SKM-1 treated with dmso at 0.1 percent for 144 hours (cell line): ENCODE measurements around the gene HNRNPF.
A peak's percentile ranks its signal among the peaks of the same experiment; 100 is the strongest.
"Not testable (repeated sequence)": the region's sequence is repeated elsewhere in the genome, so short reads cannot be mapped to it uniquely, and the experiment has no call there.

Source experiments
- DNase-seq: peaks from one replicate; lab custom pipeline; 2025; ENCODE audit not compliant: unreplicated experiment; lab: John Stamatoyannopoulos, UW

HNRNPF gene, protein sequence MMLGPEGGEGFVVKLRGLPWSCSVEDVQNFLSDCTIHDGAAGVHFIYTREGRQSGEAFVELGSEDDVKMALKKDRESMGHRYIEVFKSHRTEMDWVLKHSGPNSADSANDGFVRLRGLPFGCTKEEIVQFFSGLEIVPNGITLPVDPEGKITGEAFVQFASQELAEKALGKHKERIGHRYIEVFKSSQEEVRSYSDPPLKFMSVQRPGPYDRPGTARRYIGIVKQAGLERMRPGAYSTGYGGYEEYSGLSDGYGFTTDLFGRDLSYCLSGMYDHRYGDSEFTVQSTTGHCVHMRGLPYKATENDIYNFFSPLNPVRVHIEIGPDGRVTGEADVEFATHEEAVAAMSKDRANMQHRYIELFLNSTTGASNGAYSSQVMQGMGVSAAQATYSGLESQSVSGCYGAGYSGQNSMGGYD

DNA sequence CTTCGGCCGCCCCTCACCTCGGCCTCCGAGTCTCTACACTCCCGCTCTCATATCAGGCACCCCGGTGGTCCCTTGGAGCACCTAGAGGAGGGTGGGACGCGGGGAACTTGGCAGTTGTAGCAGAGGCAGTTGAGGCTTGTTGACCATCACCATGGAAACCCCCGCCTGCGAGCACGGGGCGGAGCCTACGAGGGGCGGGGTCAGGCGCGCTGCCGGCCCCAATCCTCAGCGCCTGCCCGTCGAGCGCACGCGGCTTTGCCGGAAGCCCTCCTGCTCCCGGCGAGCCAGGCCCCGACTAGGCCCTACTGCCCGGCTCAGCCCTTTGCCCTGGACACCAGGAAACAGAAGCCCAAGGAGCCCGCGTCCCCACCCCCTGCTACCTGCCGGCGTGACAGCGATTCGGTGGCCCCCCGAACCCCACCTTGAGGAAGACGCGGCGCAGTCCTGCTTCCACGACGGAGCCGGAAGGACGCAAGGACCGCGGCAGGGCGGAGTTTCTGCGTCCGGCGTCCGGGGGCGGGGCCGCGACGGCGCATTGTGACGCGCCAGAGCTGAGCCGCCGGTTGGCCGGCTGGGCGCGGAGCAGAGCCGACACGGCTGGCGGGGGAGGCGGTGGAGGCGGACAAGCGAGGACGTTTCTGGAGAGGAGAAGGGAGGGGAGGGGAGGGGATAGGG, at the start of gene HNRNPF:
HNRNPF (minus strand) TSS at position 477 of the 675 bp plus-strand sequence. CDS start 21,302 bp downstream, outside the sequence.
- DNase-seq: peak; percentile 93

DNA sequence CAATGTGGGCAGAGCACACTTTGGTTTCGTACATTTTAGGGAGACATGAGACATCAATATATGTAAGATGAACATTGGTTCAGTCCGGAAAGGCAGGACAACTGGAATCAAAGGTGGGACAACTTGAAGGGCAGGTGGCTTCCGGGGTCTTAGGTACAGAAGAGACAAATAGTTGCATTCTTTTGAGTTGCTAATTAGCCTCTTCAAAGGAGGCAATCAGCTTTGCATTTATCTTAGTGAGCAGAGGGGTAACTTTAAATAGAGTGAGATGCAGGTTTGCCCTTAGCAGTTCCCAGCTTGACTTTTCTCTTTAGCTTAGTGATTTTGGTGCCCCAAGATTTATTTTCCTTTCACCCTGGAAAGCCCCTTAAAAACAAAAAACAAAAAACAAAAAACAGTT, 49.2 kb upstream of the HNRNPF start:
- DNase-seq: no peak

DNA sequence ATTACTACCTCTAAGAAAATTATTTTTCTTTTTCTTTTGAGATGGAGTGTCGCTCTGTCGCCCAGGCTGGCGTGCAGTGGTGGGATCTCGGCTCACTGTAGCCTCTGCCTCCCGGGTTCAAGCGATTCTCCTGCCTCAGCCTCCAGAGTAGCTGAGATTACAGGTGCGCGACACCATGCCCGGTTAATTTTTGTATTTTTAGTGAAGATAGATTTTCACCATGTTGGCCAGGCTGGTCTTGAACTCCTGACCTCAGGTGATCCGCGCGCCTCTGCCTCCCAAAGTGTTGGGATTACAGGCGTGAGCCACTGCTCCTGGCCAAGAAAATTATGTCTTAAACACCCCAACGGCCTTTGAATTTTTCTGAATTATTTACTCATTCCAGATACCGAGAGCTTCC, 47.6 kb upstream of the HNRNPF start:
- not testable (repeated sequence) for DNase-seq

DNA sequence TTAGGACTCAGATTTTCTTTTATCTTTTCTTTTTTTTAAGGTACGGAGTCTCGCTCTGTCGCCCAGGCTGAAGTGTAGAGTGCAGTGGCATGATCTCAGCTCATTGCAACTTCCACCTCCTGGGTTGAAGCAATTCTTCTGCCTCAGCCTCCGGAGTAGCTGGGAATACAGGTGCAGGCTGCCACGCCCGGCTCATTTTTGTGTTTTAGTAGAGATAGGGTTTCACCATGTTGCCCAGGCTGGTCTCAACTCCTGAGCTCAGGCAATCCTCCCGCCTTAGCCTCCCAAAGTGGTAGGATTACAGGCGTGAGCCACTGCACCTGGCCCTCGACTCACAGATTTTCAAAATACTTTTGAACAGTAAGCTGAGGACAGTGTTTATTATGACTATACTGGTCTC, 45.0 kb upstream of the HNRNPF start:
- DNase-seq: not testable (repeated sequence)

DNA sequence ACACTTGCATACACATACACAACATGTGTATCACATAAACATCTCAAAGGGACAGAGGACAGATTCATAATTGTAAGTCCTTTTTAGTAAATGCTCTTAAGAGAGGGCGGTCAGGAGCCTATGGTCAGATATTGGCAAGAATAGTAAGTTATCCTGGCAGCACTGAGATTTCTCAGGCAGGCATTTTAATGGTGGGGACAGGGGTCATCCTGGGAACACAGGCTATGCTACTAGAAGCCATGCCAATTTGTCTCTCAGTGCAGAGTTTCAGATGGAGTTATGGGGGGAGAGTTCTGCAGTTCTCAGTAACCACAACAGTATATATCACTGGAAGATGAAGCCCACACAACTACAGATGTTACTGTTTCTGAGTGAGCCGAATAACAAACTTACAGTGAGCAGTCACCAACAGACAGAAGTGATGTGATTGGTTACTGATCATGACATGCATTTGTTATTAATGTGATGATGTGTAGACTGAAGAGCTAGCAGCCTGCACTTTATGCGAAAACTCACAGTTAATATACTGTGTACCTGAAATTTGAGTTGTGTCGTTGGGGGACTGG, 44.4 kb upstream of the HNRNPF start:
- no peak for DNase-seq

DNA sequence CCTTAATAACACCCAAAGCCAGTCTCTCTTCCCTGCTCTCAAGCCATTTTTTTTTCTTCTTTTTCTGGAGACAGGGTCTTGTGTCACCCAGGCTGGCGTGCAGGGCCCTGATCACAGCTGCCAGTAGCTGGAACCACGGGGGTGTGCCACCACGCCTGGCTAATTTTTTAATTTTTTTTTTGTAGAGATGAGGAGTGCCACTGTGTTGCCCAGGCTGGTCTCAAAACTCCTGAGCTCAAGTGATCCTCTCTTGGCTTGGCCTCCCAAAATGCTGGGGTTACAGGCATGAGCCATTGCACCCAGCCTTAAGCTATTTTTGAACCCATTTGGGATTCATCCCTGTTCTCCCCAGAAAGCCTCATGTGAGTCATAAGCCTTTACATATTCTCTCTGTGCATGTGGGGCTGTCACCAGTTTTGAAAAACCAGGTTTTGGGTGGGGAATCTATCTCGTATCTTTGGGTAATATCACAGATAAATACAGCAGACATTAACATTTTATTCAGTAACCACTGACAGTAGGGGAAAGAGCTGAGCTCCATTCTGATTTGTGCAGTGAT, 43.4 kb upstream of the HNRNPF start:
- no peak for DNase-seq

DNA sequence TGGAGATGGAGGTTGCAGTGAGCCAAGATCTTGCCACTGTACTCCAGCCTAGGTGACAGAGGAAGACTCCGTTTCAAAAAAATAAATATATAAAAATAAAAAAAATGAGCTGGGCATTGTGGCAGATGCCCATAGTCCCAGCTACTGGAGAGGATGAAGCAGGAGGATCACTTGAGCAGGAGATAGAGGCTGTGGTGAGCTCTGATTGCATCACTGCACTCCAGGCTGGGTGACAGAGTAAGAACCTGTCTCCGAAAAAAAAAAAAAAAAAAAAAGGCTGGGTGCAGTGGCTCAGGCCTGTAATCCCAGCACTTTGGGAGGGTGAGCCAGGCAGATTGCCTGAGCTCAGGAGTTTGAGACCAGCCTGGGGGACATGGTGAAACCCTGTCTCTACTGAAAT, 39.8 kb upstream of the HNRNPF start:
- DNase-seq: no peak

DNA sequence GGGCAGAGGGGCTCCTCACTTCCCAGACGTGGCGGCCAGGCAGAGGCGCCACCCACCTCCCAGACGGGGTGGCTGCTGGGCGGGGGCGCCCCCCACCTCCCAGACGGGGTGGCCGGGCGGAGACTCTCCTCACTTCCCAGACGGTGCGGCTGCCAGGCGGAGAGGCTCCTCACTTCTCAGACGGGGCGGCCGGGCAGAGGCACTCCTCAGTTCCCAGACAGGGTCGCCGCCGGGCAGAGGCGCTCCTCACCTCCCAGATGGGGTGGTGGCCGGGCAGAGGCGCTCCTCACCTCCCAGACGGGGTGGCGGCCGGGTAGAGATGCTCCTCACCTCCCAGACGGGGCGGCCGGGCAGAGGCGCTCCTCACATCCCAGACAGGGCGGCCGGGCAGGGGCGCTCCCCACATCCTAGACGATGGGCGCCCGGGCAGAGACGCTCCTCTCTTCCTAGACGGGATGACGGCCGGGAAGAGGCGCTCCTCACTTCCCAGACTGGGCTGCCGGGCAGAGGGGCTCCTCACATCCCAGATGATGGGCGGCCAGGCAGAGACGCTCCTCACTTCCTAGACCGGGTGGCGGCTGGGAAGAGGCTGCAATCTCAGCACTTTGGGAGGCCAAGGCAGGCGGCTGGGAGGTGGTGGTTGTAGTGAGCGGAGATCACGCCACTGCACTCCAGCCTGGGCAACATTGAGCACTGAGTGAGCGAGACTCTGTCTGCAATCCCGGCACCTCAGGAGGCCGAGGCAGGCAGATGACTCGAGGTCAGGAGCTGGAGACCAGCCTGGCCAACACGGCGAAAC, 37.4 kb upstream of the HNRNPF start:
- DNase-seq: not testable (repeated sequence)

DNA sequence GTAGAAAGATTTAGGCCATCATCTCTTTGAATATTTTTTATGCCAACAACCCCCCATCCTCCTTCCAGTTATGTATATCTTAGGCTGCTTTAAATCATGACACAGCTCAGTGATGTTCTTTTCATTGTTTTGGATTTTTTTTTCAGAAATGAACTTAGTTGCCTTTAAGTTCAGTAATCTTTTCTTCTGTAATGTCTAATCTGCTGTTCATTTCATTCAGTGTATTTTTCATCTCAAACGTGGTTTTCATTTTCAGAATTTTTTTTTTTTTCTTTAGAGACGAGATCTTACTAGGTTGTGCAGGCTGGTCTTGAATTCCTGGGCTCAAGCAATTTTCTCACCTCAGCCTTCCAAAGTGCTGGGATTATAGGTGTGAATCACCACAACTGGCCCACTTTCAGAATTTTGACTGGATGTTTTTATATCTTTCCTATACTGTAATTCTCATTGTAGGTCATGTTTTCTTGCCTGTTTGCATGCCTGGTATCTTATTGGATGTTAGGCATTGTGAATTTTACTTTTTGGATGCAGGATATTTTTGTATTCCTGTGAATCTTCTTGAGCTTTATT, 36.0 kb upstream of the HNRNPF start:
- no peak for DNase-seq

DNA sequence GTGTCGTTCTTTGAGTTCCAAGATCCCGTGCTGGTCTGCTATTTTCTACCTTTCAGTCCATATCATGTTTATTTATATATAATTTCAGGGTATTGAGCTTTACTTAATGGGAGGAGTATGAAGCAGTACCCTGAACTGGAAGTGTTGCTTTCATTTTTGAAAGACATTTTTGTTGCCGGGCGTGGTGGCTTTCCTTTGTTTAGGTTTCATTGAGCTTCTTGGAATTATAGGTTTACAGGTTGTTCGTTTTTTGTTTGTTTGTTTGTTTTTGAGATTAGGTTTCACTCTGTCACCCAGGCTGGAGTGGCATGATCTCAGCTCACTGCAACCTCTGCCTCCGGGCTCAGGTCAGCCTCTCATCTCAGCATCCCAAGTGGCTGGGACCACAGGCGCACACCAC, 35.3 kb upstream of the HNRNPF start:
- DNase-seq: no peak

DNA sequence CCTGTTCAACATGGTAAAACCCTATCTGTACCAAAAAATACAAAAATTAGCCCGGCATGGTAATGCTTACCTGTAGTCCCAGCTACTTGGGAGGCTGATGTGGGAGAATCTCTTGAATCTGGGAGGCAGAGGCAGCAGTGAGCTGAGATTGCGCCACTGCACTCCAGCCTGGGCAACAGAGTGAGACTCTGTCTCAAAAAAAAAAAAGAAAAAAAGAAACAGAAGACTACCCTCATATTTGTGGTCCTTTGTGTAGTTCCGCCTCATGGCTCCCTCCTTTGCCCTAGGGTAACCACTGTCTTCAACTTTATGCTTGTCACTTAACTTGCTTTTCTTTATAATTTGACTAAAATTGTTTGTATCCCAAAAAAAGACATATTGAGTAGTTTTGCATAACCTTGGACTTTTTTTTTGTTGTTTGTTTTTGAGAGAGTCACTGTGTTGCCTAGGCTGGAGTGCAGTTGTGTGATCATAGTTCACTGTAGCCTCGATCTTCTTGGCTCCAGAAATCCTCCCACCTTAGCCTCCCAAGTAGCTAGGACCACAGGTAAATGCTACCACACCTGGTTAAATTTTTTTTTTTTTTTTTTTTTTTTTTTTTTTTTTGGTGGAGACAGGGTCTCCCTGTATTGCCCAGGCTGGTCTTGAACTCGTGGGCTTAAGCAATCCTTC, 31.6 kb upstream of the HNRNPF start:
- no peak for DNase-seq

DNA sequence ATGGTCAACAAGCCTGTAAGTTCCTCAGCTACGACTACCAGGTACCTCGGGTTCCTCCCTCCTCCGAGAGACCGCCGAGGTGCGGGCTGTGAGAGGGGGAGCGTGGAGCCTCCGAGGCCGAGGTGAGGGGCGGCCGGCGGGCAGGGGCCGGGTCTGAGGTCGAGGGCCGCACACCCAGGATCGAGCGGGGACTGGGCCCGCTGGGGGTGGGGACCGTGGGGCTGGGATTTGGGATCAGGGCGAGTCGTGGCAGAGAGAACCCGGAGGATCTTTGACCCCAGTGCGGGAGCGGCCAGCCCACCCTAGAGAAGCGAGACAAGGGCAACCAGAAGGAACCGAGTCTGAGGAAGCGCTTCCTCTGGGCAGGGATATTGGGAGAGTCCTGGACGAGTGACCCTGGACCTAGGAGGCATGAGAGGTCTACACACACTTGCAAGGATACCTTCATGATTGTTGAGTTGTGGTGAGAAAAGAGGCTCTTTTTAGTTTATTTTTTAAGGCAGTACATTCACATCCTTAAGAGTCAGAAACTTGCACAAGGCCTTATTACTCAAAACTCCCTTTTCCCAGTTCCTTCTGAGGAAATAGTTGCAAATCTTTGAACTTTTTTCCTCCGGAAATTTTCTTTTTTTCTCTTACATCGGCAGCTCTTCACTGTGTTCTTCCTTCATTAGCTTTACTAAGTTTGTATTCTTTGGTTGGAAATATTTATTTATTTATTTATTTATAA, 28.3 kb upstream of the HNRNPF start:
- DNase-seq: no peak

DNA sequence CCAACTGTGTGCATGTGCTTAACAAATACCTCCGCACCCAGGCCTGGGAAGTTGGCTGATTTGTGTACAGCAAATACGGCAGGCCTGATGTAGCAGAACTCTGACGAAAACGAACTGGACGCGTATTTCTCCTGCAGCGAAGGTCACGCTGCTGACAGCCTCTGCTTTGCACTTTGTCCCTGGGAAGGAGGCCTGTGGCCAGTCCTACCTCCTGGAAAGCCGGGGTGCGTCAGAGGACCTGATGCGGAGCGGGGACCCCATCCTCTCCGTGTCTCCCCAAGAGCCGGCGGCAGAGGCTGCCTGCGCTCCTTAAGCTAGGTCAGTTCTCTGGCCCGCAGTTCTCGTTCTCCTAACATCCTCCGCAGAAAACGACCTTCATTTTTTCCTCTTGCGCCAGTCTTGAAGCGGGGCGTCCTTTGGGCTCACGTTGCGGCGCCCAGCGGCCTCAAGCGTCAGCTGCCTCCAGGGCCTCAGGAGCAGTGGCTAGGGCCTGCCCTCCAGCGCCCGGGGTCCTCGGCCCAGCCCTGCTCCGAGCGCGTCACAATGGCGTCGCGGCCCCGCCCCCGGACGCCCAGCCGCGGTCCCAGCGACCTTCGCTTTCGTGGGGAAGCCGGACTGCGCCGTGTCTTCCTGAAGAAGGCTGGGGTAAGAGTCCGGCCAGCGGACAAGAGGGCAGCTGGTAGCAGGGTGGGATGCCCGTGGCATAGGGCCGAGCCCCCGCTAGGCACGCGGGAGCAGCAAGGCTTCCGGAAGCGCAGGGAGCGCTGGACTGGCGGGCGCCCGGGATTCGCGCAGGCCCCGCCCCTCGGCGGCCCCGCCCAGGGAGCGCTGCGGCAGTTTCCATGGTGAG, 27.5 kb upstream of the HNRNPF start, which contains the start of gene ZNF487:
ZNF487 (plus strand) TSS at position 821 of the 850 bp plus-strand sequence. CDS start 38,703 bp downstream, outside the sequence.
- peak; percentile 79 for DNase-seq

DNA sequence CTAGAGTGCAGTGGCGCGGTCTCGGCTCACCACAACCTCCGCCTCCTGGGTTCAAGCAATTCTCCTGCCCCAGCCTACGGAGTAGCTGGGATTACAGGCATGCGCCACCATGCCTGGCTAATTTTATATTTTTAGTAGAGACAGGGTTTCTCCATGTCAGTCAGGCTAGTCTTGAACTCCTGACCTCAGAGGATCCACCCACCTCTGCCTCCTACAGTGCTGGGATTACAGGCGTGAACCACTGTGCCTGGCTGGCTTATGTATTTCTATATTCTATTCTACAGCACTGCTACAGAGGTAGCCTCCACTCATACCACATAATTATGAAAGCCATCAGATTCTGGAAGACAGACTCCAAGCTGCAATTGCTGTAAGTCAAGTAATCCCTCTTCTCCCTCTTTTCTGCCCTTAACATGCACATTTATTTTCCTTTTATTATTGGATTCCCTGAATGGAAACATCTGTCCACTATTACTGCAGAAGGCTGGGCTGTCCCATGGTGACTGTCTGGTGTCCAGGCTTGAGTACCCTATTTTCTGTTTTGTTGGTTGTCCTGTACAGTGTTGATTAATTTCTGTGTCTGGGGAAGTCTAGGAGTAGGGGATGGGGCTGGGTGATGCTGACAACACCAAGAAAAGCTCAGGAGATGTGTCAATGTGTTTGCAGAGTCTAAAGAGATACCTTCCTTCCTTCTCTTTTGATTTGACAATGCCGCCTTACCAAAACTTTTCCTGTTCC, 22.1 kb upstream of the HNRNPF start:
- DNase-seq: no peak

DNA sequence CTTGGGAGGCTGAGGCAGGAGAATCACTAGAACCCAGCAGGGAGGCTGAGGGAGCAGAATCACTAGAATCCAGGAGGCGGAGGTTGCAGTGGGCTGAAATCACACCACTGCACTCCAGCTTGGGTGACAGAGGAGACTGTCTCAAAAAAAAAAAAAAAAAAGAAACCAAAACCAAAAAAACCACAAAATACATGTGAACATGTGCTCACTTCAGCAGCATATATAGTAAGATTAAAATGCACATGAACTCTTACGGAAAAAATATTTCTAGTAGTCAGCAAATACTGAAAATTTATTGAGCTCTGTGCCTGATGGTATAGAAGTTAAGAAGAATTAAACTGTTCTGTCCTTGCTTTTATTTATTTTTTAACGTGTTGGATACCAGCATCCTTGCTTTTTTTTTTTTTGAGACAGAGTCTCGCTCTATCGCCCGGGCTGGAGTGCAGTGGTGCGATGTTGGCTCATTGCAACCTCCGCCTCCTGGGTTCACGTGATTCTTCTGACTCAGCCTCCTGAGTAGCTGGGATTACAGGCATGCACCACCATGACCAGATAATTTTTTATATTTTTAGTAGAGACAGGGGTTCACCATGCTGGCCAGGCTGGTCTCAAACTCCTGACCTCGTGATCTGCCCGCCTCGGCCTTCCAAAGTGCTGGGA, 18.3 kb upstream of the HNRNPF start:
- no peak for DNase-seq

DNA sequence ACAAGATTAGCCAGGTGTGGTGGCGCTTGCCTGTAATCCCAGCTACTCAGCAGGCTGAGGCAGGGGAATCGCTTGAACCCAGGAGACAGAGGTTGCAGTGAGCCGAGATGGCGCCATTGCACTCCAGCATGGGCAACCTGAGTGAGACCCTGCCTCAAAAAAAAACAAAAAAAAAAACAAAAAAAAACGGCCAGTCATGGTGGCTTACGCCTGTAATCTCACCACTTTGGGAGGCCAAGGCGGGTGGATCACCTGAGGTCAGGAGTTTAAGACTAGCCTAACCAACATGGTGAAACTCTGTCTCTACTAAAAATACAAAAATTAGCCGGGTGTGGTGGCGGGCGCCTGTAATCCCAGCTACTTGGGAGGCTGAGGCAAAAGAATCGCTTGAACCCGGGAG, 17.5 kb upstream of the HNRNPF start:
- not testable (repeated sequence) for DNase-seq

DNA sequence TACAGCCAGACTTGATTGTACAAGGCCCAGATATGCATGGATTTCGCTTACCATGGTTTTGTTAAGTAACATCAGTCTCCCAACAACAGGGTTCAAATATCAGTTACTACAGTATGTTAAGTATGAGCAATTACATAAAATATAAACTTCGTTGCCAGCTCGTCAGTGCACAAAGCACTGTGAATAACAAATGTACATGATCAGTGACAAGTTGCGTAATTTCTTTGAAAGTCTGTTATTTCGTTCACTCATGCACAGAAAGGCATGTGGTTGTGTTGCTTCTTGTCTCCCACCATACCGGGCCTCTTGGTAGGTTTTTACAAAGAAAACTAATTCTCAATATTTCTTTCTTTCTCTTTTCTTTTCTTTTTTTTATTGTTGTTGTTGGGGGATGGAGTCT, 15.4 kb upstream of the HNRNPF start:
- DNase-seq: no peak
